Astrocyte (in vitro differentiated cells and primary cell): ENCODE data around the gene TMEM101. TPM values are rescaled to one million over a fixed set of nuclear protein-coding genes. Genes with fewer than 3 reads are reported as not detected.

ENCODE experiments used
- DNase-seq: peaks from one replicate; pipeline ENCODE4 v3.0.0-alpha.2; 2010; ENCODE audit warnings: low read depth
- FAIRE-seq: peaks from 2 replicates; lab custom pipeline; 2011; peaks lifted over from hg19 to GRCh38; lab: Jason Lieb, UNC
- H2AFZ ChIP-seq: 2 replicates; pipeline ENCODE4 v1.6.0; 2012; ENCODE audit warnings: low read depth, low read length, inconsistent platforms
- H3K27ac ChIP-seq: 2 replicates; pipeline ENCODE4 v1.5.1; 2011; ENCODE audit warnings: low read depth, low read length, inconsistent platforms
- H3K27me3 ChIP-seq: 2 replicates; pipeline ENCODE4 v1.6.0; 2011; ENCODE audit warnings: low read length, inconsistent platforms; ENCODE audit not compliant: insufficient read depth
- H3K36me3 ChIP-seq: 2 replicates; pipeline ENCODE4 v1.5.1; 2011; ENCODE audit warnings: low read length, inconsistent platforms; ENCODE audit not compliant: insufficient read depth
- H3K4me1 ChIP-seq: 2 replicates; pipeline ENCODE4 v1.5.1; 2011; ENCODE audit warnings: low read length, inconsistent platforms; ENCODE audit not compliant: insufficient read depth
- H3K4me2 ChIP-seq: 2 replicates; pipeline ENCODE4 v1.6.0; 2012; ENCODE audit warnings: low read length, inconsistent platforms
- H3K4me3 ChIP-seq: 2 replicates; pipeline ENCODE4 v1.5.1; 2011; ENCODE audit warnings: low read depth, mild to moderate bottlenecking, low read length, inconsistent platforms; ENCODE audit not compliant: insufficient read depth
- H3K79me2 ChIP-seq: 2 replicates; pipeline ENCODE4 v1.6.0; 2012; ENCODE audit warnings: mild to moderate bottlenecking, low read length, inconsistent platforms; ENCODE audit not compliant: insufficient read depth
- H3K9ac ChIP-seq: 2 replicates; pipeline ENCODE4 v1.6.0; 2012; ENCODE audit warnings: mild to moderate bottlenecking, low read length, inconsistent platforms
- H3K9me3 ChIP-seq: 2 replicates; pipeline ENCODE4 v1.5.1; 2012; ENCODE audit warnings: low read depth, mild to moderate bottlenecking, low read length, inconsistent platforms; ENCODE audit not compliant: insufficient read depth
- H4K20me1 ChIP-seq: 2 replicates; pipeline ENCODE4 v1.6.0; 2012; ENCODE audit warnings: low read length, inconsistent platforms; ENCODE audit not compliant: insufficient read depth
- H3K27ac Mint-ChIP-seq: one replicate; pipeline ENCODE4 v1.8.0; 2021; ENCODE audit warnings: mild to moderate bottlenecking, mixed read lengths; ENCODE audit not compliant: unreplicated experiment
- H3K27me3 Mint-ChIP-seq: one replicate; pipeline ENCODE4 v1.8.0; 2021; ENCODE audit warnings: low read depth, mixed read lengths; ENCODE audit not compliant: unreplicated experiment
- H3K36me3 Mint-ChIP-seq: one replicate; pipeline ENCODE4 v1.8.0; 2021; ENCODE audit warnings: low read depth, mixed read lengths; ENCODE audit not compliant: unreplicated experiment
- H3K4me1 Mint-ChIP-seq: one replicate; pipeline ENCODE4 v1.8.0; 2021; ENCODE audit warnings: low read depth, mixed read lengths; ENCODE audit not compliant: unreplicated experiment
- H3K4me3 Mint-ChIP-seq: one replicate; pipeline ENCODE4 v1.8.0; 2021; ENCODE audit warnings: mild to moderate bottlenecking, moderate library complexity, mixed read lengths; ENCODE audit not compliant: unreplicated experiment
- H3K9me3 Mint-ChIP-seq: one replicate; pipeline ENCODE4 v1.8.0; 2021; ENCODE audit warnings: mild to moderate bottlenecking, mixed read lengths; ENCODE audit not compliant: unreplicated experiment
- EZH2 ChIP-seq: IDR thresholded peaks from 2 replicates; pipeline ENCODE4 v1.6.1; 2012; ENCODE audit warnings: mild to moderate bottlenecking, low read length, inconsistent platforms; ENCODE audit not compliant: insufficient read depth
- total RNA-seq: library from RNA; stranded (reverse); gene quantifications from 2 replicates; pipeline ENCODE4 v1.2.1, GENCODE V29; 2021
- TF ChIP-seq, protein P1 (sequence below): IDR thresholded peaks from 2 replicates; pipeline ENCODE4 v1.5.1; 2011; ENCODE audit warnings: low read depth, mild to moderate bottlenecking, inconsistent platforms, low read length, moderate library complexity; ENCODE audit not compliant: insufficient read depth

TMEM101 gene
- total RNA-seq, 1 donor from 2014 or later, result 17.1 TPM

DNA sequence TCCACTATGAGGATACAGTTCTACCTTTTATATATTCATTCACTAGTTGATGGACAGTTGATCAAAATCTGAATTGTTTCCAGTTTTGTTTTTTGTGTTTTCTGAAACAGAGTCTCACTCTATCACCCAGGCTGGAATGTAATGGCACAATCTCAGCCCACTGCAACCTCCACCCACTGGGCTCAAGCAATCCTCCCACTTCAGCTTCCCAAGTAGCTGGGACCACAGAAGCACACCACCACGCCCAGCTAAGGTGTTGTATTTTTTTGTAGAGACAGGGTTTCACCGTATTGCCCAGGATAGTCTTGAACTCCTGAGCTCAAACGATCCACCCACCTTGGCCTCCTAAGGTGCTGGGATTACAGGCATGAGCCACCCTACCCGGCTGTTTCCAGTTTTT, 30.7 kb upstream of the TMEM101 start:
- Histone ChIP-seq H3K4me3 (no peak overlapping the region), H3K79me2 (peaks cover 82% of the 10 kb centered on the region), H3K27me3 (no peaks in the 10 kb centered on the region), H3K4me2 (no peak overlapping the region), H4K20me1 (peaks cover 82% of the 10 kb centered on the region), H3K9me3 (no peaks in the 10 kb centered on the region), H3K27ac (no peak overlapping the region), H2AFZ (no peak overlapping the region), H3K4me1 (peaks cover 2% of the 10 kb centered on the region), H3K36me3 (peaks cover 23% of the 10 kb centered on the region), H3K9ac (no peak overlapping the region)
- no peak for DNase-seq
- Mint-ChIP-seq H3K27ac (no peak overlapping the region), H3K9me3 (no peaks in the 10 kb centered on the region), H3K27me3 (no peaks in the 10 kb centered on the region), H3K4me3 (no peak overlapping the region), H3K36me3 (peaks cover 5% of the 10 kb centered on the region), H3K4me1 (peaks cover 28% of the 10 kb centered on the region)
- FAIRE-seq, result no peak
- TF ChIP-seq EZH2, result no peak
- TF ChIP-seq, protein P1, sequence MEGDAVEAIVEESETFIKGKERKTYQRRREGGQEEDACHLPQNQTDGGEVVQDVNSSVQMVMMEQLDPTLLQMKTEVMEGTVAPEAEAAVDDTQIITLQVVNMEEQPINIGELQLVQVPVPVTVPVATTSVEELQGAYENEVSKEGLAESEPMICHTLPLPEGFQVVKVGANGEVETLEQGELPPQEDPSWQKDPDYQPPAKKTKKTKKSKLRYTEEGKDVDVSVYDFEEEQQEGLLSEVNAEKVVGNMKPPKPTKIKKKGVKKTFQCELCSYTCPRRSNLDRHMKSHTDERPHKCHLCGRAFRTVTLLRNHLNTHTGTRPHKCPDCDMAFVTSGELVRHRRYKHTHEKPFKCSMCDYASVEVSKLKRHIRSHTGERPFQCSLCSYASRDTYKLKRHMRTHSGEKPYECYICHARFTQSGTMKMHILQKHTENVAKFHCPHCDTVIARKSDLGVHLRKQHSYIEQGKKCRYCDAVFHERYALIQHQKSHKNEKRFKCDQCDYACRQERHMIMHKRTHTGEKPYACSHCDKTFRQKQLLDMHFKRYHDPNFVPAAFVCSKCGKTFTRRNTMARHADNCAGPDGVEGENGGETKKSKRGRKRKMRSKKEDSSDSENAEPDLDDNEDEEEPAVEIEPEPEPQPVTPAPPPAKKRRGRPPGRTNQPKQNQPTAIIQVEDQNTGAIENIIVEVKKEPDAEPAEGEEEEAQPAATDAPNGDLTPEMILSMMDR, result no peak

DNA sequence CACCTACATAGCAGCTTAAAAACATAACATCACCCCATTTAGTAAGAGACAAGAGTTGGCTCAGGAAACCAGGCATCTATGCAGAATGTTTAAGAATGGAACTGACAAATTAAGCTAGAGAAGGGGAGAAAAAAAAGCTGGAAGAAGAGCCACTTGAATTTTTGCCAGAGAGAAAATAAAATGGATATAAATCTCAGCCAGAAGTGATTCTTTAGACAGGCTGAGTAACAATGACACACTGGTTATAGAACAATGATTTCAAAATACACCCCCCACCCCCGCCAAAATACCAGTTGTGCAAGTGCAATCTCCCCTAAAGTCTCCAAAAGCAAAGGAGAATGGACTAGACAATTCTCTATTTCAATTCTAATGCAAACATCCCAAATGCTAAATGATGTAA, 29.3 kb upstream of the TMEM101 start:
- TF ChIP-seq, protein P1, result no peak
- TF ChIP-seq EZH2, result no peak
- DNase-seq (peak; percentile 29), FAIRE-seq (no peak)
- peaks cover 37% of the 10 kb centered on the region for H3K4me1 Mint-ChIP-seq
- Histone ChIP-seq H3K4me2 (no peak overlapping the region), H3K4me1 (peaks cover 5% of the 10 kb centered on the region), H4K20me1 (peaks cover 80% of the 10 kb centered on the region), H2AFZ (no peak overlapping the region), H3K9me3 (no peaks in the 10 kb centered on the region), H3K4me3 (no peak overlapping the region), H3K9ac (no peak overlapping the region), H3K36me3 (peaks cover 20% of the 10 kb centered on the region), H3K27me3 (no peaks in the 10 kb centered on the region), H3K27ac (no peak overlapping the region), H3K79me2 (peaks cover 79% of the 10 kb centered on the region)
- peaks cover 2% of the 10 kb centered on the region for H3K36me3 Mint-ChIP-seq
- H3K9me3 Mint-ChIP-seq, result no peaks in the 10 kb centered on the region
- H3K4me3 Mint-ChIP-seq, result peak overlapping the region; percentile 41
- no peaks in the 10 kb centered on the region for H3K27me3 Mint-ChIP-seq
- no peak overlapping the region for H3K27ac Mint-ChIP-seq

DNA sequence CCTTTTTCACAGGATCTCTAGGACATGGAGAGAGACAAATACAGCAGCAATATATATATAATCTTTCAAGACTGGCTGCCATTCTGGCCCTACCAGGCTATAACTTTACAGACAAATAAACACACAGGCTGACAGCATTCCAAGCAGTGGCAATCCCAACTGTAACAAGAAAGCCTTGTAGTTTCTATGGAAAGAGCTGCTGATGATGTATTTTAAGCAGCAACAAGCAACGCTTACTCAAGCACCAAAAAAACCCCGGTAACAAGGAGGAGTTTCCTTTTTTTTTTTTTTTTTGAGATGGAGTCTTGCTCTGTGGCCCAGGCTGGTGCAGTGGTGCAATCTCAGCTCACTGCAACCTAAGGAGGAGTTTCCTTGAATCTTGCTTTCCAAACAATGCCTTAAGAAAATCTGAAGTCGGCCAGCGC, 28.5 kb upstream of the TMEM101 start:
- H2AFZ ChIP-seq, result no peak overlapping the region
- peak overlapping the region; percentile 77 for H3K27ac Mint-ChIP-seq
- no peak overlapping the region for H3K27ac ChIP-seq
- H4K20me1 ChIP-seq, result peaks cover 79% of the 10 kb centered on the region
- H3K36me3 Mint-ChIP-seq, result peaks cover 4% of the 10 kb centered on the region
- TF ChIP-seq, protein P1, result no peak
- no peak for TF ChIP-seq EZH2
- H3K4me1 ChIP-seq, result peaks cover 5% of the 10 kb centered on the region
- no peak overlapping the region for H3K4me3 ChIP-seq
- FAIRE-seq (no peak), DNase-seq (no peak)
- H3K27me3 Mint-ChIP-seq, result no peaks in the 10 kb centered on the region
- no peak overlapping the region for H3K4me2 ChIP-seq
- H3K4me1 Mint-ChIP-seq, result peaks cover 39% of the 10 kb centered on the region
- no peaks in the 10 kb centered on the region for H3K9me3 Mint-ChIP-seq
- no peak overlapping the region for H3K9ac ChIP-seq
- no peak overlapping the region for H3K4me3 Mint-ChIP-seq
- H3K27me3 ChIP-seq, result no peaks in the 10 kb centered on the region
- H3K9me3 ChIP-seq, result no peaks in the 10 kb centered on the region
- peaks cover 17% of the 10 kb centered on the region for H3K36me3 ChIP-seq
- peaks cover 75% of the 10 kb centered on the region for H3K79me2 ChIP-seq
